Cardiac muscle cell (in vitro differentiated cells and primary cell): Measurements from ENCODE around the gene TGFB2. TPM values are rescaled to one million over a fixed set of nuclear protein-coding genes. Genes with fewer than 3 reads are reported as not detected.

Experiments used
- DNase-seq, 2 donors: peaks; one replicate each; pipeline versions ENCODE4 v3.0.0 to v3.0.0-alpha.2; 2010 to 2017; ENCODE audit warnings: low read depth in 1 of 2, low spot score in 1 of 2
- H3K27ac ChIP-seq: fragments of 200-600 bp; sonication (generic); 2 replicates; pipeline ENCODE4 v1.5.1; 2016
- H3K27me3 ChIP-seq: fragments of 200-600 bp; sonication (generic); 2 replicates; pipeline ENCODE4 v1.6.0; 2016; ENCODE audit warnings: control low read depth
- H3K36me3 ChIP-seq: fragments of 200-600 bp; sonication (generic); 2 replicates; pipeline ENCODE4 v1.5.1; 2016; ENCODE audit warnings: control low read depth
- H3K4me1 ChIP-seq: fragments of 200-600 bp; sonication (generic); 2 replicates; pipeline ENCODE4 v1.8.1; 2017; ENCODE audit warnings: low read depth, mild to moderate bottlenecking, mixed run types
- H3K4me3 ChIP-seq: fragments of 200-600 bp; sonication (generic); 2 replicates; pipeline ENCODE4 v1.5.1; 2016; ENCODE audit warnings: mild to moderate bottlenecking
- H3K9me3 ChIP-seq: fragments of 200-600 bp; sonication (generic); 2 replicates; pipeline ENCODE4 v1.5.1; 2017; ENCODE audit warnings: low read depth, mild to moderate bottlenecking, control low read depth
- polyA plus RNA-seq: library from polyadenylated mRNA; unstranded; fragments of >200 nt; fragmentation: Nextera tagmentation; extraction: Ambion mirVana; gene quantifications from 2 replicates; pipeline ENCODE4 v1.2.1, GENCODE V29; 2016
- total RNA-seq: library from RNA; depleted of rRNA; stranded (reverse); fragments of >200 nt; gene quantifications from 2 replicates; pipeline ENCODE4 v1.2.3, GENCODE V29; 2016
- TF ChIP-seq, protein P1 (sequence below): IDR thresholded peaks from 2 replicates; pipeline ENCODE4 v1.5.1; 2012; ENCODE audit warnings: low read depth, mild to moderate bottlenecking, low read length

TGFB2 gene
- total and polyA plus RNA-seq, 2 experiments from 2014 or later = 132 to 171 TPM

DNA sequence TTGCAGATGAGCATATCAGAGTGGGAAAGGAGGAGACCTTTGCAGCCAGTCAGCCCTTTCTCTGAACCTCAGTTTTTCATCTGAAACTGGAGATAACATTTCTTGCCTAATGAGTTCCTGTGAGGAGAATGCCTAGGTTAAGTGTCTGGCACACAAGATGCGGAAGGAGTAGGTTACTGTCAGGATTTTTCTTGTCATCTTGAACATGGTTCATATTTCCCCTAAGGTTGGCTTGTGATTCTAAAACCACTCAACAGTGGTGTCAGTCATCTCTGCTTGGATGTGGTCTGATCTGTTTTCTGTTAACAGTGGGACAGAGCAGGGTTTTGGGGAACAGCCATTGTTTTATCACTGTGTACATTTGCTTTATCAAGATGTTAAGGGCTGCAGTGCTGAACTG is 70.6 kb downstream of the TGFB2 start:
- TF ChIP-seq, protein P1, sequence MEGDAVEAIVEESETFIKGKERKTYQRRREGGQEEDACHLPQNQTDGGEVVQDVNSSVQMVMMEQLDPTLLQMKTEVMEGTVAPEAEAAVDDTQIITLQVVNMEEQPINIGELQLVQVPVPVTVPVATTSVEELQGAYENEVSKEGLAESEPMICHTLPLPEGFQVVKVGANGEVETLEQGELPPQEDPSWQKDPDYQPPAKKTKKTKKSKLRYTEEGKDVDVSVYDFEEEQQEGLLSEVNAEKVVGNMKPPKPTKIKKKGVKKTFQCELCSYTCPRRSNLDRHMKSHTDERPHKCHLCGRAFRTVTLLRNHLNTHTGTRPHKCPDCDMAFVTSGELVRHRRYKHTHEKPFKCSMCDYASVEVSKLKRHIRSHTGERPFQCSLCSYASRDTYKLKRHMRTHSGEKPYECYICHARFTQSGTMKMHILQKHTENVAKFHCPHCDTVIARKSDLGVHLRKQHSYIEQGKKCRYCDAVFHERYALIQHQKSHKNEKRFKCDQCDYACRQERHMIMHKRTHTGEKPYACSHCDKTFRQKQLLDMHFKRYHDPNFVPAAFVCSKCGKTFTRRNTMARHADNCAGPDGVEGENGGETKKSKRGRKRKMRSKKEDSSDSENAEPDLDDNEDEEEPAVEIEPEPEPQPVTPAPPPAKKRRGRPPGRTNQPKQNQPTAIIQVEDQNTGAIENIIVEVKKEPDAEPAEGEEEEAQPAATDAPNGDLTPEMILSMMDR = no peak
- Histone ChIP-seq H3K4me3 (no peak overlapping the region), H3K36me3 (peaks cover 36% of the 10 kb centered on the region), H3K9me3 (no peaks in the 10 kb centered on the region), H3K4me1 (peaks cover 32% of the 10 kb centered on the region), H3K27ac (peak overlapping the region; percentile 65), H3K27me3 (no peaks in the 10 kb centered on the region)
- DNase-seq = no peak

DNA sequence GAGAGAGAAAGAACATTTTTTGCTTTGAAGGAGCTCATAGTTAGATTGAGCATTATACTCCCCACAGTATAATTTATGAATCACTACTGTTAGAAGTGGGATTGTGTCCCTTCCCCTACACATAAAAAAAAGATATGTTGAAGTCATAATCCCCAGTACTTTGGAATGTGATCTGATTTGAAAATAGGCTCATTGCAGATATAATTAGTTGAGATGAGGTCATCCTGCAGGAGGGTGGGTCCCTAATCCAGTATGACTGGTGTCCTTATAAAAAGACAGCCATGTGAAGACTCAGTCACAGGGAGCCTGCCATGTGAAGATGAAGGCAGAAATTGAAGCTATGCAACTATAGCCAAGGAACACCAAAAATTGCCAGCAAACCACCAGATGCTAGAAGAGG is 76.4 kb downstream of the TGFB2 start:
- H3K4me1 ChIP-seq = peaks cover 15% of the 10 kb centered on the region
- peaks cover 43% of the 10 kb centered on the region for H3K36me3 ChIP-seq
- no peaks in the 10 kb centered on the region for H3K9me3 ChIP-seq
- no peaks in the 10 kb centered on the region for H3K27me3 ChIP-seq
- TF ChIP-seq, protein P1 = no peak
- H3K27ac ChIP-seq = peak overlapping the region; percentile 77
- no peak overlapping the region for H3K4me3 ChIP-seq
- no peak for DNase-seq

DNA sequence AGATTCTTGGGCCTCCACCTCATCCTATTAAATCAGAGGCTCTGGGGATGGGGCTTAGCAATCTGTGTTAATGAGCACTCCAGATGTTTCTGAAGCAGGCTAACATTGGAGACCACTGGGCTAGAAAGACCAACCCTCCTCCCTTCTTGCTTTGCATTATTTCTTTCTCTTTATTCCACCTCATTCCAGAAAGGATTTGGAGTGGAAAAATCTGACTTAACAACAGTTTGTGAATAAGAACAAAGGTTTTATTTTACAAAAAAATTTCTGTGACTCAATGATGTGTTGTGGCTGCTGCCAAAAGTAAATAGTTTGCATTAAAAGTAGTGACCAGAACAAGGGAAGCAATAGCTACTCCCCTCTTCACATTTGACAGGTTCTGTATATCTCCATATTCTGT is 79.4 kb downstream of the TGFB2 start:
- TF ChIP-seq, protein P1 = no peak
- Histone ChIP-seq H3K4me1 (peaks cover 13% of the 10 kb centered on the region), H3K9me3 (no peaks in the 10 kb centered on the region), H3K27ac (peak overlapping the region; percentile 38), H3K27me3 (no peaks in the 10 kb centered on the region), H3K36me3 (peaks cover 34% of the 10 kb centered on the region), H3K4me3 (no peak overlapping the region)
- peak in 1 of 2 donors; percentile 13 for DNase-seq

DNA sequence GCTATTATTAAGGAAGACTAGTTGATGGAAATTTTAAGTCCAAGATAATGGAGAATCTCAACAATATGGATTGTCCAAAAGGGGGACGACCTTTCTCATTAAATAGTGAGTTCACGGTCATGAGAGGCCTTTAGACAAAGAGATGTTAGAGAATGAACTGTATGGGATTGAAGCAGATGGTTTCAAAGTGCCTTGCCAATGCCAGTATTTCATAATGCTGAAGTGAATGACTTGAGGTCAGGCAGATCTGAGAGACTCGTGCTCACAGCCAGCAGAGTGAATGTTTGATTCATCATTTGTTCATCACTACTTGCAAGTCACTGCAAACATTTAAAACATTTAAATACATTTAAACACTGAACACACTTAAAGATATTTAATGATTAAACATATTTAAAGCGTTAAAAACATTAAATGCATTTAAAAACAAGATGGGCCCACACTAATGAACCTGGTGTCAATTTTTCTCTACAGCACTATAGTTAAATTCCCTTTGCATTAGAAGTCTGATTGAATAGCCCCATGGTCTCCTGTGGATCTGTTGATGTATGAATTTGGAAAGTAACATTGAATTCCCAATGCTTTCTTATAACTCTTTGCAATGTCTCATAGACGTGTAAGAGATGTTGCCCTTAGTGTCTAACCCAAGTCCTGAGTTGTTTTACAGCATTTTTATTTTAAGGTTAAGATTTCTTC is 80.7 kb downstream of the TGFB2 start:
- TF ChIP-seq, protein P1 = no peak
- peak in 1 of 2 donors; percentile 83 for DNase-seq
- Histone ChIP-seq H3K27ac (peak overlapping the region; percentile 56), H3K4me3 (no peak overlapping the region), H3K4me1 (peaks cover 21% of the 10 kb centered on the region), H3K36me3 (peaks cover 31% of the 10 kb centered on the region), H3K27me3 (no peaks in the 10 kb centered on the region), H3K9me3 (no peaks in the 10 kb centered on the region)

DNA sequence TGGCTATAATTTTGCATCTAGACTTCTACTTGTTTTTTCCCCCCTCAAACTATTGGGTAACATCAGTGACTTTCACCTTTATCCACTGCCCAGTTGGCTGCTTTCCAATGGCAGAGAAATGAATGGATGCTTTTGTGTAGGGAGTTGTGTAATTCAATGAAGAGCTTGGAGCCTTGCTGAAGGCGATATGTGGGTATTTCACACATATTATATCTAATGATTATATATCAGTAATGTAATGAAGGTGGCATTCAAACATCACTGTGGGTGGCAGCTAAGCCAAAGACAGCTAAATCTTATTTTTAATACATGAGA is 81.2 kb downstream of the TGFB2 start:
- H3K27ac ChIP-seq = peak overlapping the region; percentile 56
- no peaks in the 10 kb centered on the region for H3K9me3 ChIP-seq
- no peaks in the 10 kb centered on the region for H3K27me3 ChIP-seq
- DNase-seq = peak in 1 of 2 donors; percentile 92
- TF ChIP-seq, protein P1 = no peak
- no peak overlapping the region for H3K4me3 ChIP-seq
- H3K4me1 ChIP-seq = peaks cover 26% of the 10 kb centered on the region
- peaks cover 31% of the 10 kb centered on the region for H3K36me3 ChIP-seq
